GM23338 (cell line): Measurements from ENCODE around the gene MED13. TPM values are rescaled to one million over a fixed set of nuclear protein-coding genes. Genes with fewer than 3 reads are reported as not detected.

Experiments used
- ATAC-seq: fragments of 200-7000 bp; cut with Tn5 transposase; 3 replicates; pipeline ENCODE4 v1.9.1; 2020
- DNase-seq: peaks from one replicate; pipeline ENCODE4 v3.0.0-alpha.2; 2015; ENCODE audit warnings: low spot score
- H2AFZ ChIP-seq: fragments of 200-600 bp; sonication (generic); 2 replicates; pipeline ENCODE4 v1.8.0; 2016; ENCODE audit warnings: antibody characterized with exemption, mild to moderate bottlenecking, moderate library complexity
- H3F3A ChIP-seq: fragments of 200-600 bp; sonication (generic); replicated peaks from 2 replicates; pipeline ENCODE4 v1.8.0; 2017; ENCODE audit warnings: antibody characterized with exemption, mixed run types, low read depth
- H3K27ac ChIP-seq: fragments of 200-600 bp; sonication (generic); 2 replicates; pipeline ENCODE4 v1.6.1; 2016; ENCODE audit warnings: low read depth
- H3K27me3 ChIP-seq: fragments of 200-600 bp; sonication (generic); 2 replicates; pipeline ENCODE4 v1.8.0; 2016; ENCODE audit warnings: mild to moderate bottlenecking, mixed run types, moderate library complexity; ENCODE audit not compliant: insufficient read depth
- H3K36me3 ChIP-seq: fragments of 200-600 bp; sonication (generic); 2 replicates; pipeline ENCODE4 v1.8.0; 2016; ENCODE audit warnings: mild to moderate bottlenecking; ENCODE audit not compliant: insufficient read depth
- H3K4me1 ChIP-seq: fragments of 200-600 bp; sonication (generic); 2 replicates; pipeline ENCODE4 v1.8.0; 2016; ENCODE audit warnings: mild to moderate bottlenecking, moderate library complexity; ENCODE audit not compliant: insufficient read depth
- H3K4me2 ChIP-seq: fragments of 200-600 bp; sonication (generic); 2 replicates; pipeline ENCODE4 v1.7.1; 2017; ENCODE audit warnings: mixed run types
- H3K4me3 ChIP-seq: fragments of 200-600 bp; sonication (generic); 2 replicates; pipeline ENCODE4 v1.6.1; 2016; ENCODE audit warnings: mixed run types
- H3K79me2 ChIP-seq: fragments of 200-600 bp; sonication (generic); replicated peaks from 2 replicates; pipeline ENCODE4 v1.8.0; 2017; ENCODE audit warnings: mild to moderate bottlenecking; ENCODE audit not compliant: insufficient read depth
- H3K9me2 ChIP-seq: fragments of 200-600 bp; sonication (generic); 2 replicates; pipeline ENCODE4 v1.8.0; 2017; ENCODE audit not compliant: insufficient read depth
- H4K20me1 ChIP-seq: fragments of 200-600 bp; sonication (generic); replicated peaks from 2 replicates; pipeline ENCODE4 v1.8.0; 2017; ENCODE audit warnings: mild to moderate bottlenecking; ENCODE audit not compliant: insufficient read depth
- H3K27ac Mint-ChIP-seq: 2 replicates; pipeline ENCODE4 v1.8.0; 2020; ENCODE audit warnings: inconsistent platforms, mild to moderate bottlenecking, moderate library complexity, mixed read lengths
- H3K27me3 Mint-ChIP-seq: 3 replicates; pipeline ENCODE4 v1.8.0; 2022; ENCODE audit warnings: low read depth, mild to moderate bottlenecking, moderate library complexity, mixed read lengths, inconsistent platforms; ENCODE audit not compliant: insufficient read depth, poor library complexity
- H3K36me3 Mint-ChIP-seq: 3 replicates; pipeline ENCODE4 v1.8.0; 2021; ENCODE audit warnings: low read depth, mild to moderate bottlenecking, inconsistent platforms, moderate library complexity, mixed read lengths
- H3K4me1 Mint-ChIP-seq: 3 replicates; pipeline ENCODE4 v1.8.0; 2020; ENCODE audit warnings: mild to moderate bottlenecking, inconsistent platforms, mixed read lengths
- H3K4me3 Mint-ChIP-seq: 3 replicates; pipeline ENCODE4 v1.8.0; 2021; ENCODE audit warnings: moderate library complexity, mild to moderate bottlenecking, inconsistent platforms, mixed read lengths
- H3K9me3 Mint-ChIP-seq: 3 replicates; pipeline ENCODE4 v1.8.0; 2020; ENCODE audit warnings: moderate library complexity, mild to moderate bottlenecking, inconsistent platforms, mixed read lengths
- CREB1 ChIP-seq: fragments of 250-450 bp; sonication (Bioruptor Pico); IDR thresholded peaks from 2 replicates; pipeline ENCODE4 v1.5.0; 2020; ENCODE audit warnings: low read depth, mild to moderate bottlenecking, moderate library complexity
- EZH2 ChIP-seq: fragments of 200-600 bp; sonication (generic); IDR thresholded peaks from one replicate; pipeline ENCODE4 v1.8.0; 2017; ENCODE audit warnings: antibody characterized with exemption, mild to moderate bottlenecking, low read depth; ENCODE audit not compliant: unreplicated experiment
- EZH2phosphoT487 ChIP-seq: fragments of 200-600 bp; sonication (generic); IDR thresholded peaks from one replicate; pipeline ENCODE4 v1.8.1; 2018; ENCODE audit warnings: antibody characterized with exemption; ENCODE audit not compliant: unreplicated experiment
- NANOG ChIP-seq: IDR thresholded peaks from 2 replicates; pipeline ENCODE4 v1.6.1; 2016; ENCODE audit warnings: antibody characterized with exemption, borderline replicate concordance
- POLR2AphosphoS5 ChIP-seq: IDR thresholded peaks from 2 replicates; pipeline ENCODE4 v1.6.1; 2016; ENCODE audit warnings: antibody characterized with exemption, low read depth
- STAT1 ChIP-seq: IDR thresholded peaks from one replicate; pipeline ENCODE4 v1.6.1; 2016; ENCODE audit warnings: antibody characterized with exemption; ENCODE audit not compliant: unreplicated experiment
- ZNF331 ChIP-seq: fragments of 250-450 bp; sonication (Bioruptor Pico); IDR thresholded peaks from 2 replicates; pipeline ENCODE4 v1.5.0; 2020; ENCODE audit warnings: low read depth, mild to moderate bottlenecking, moderate library complexity
- polyA plus RNA-seq: library from polyadenylated mRNA; unstranded; fragments of >200 nt; fragmentation: Nextera tagmentation; extraction: Ambion mirVana; gene quantifications from 2 replicates; pipeline ENCODE4 v1.2.1, GENCODE V29; 2016
- total RNA-seq: library from RNA; depleted of rRNA; stranded (reverse); fragments of >200 nt; shearing (Covaris generic); gene quantifications from 2 replicates; pipeline ENCODE4 v1.2.3, GENCODE V29; 2014
- TF ChIP-seq, protein P1 (sequence below): IDR thresholded peaks from 2 replicates; pipeline ENCODE4 v1.6.1; 2016; ENCODE audit warnings: antibody characterized with exemption
- TF ChIP-seq, protein P2 (sequence below), 2 experiments: fragments of 200-600 bp in 1 of 2; sonication (generic) in 1 of 2; conservative IDR thresholded peaks; 2 replicates each; pipeline versions ENCODE4 v1.5.1 to v1.6.1; 2016 to 2017; ENCODE audit warnings: antibody characterized with exemption in 2 of 2, low read depth in 2 of 2, mild to moderate bottlenecking in 2 of 2, moderate library complexity in 1 of 2
- TF ChIP-seq, protein P3 (sequence below): fragments of 250-450 bp; sonication (Bioruptor Pico); IDR thresholded peaks from 2 replicates; pipeline ENCODE4 v1.5.0; 2020; ENCODE audit warnings: mild to moderate bottlenecking, moderate library complexity

Gene MED13
- total and polyA plus RNA-seq, 2 experiments from 2014 or later = 13.0 to 45.8 TPM

DNA sequence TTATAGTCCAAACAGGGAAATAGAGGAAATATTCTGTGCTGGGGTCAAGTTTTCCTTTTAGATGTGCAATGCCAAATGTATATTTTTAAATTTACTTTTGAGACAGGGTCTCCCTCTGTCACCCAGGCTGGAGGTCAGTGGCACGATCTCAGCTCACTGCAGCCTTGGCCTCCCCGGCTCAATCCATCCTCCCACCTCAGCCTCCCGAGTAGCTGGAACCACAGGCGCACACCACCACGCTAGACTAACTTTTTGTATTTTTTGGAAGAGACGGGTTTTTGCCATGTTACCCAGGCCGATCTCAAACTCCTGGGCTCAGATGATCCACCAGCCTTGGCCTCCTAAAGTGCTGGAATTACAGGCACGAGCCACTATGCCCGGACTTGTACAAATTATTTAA lies 25.8 kb upstream of the MED13 start:
- DNase-seq (no peak), ATAC-seq (no peak)
- TF ChIP-seq STAT1 (no peak), EZH2 (no peak), ZNF331 (CRISPR knock-in tag) (no peak), CREB1 (no peak), NANOG (no peak), EZH2phosphoT487 (no peak), POLR2AphosphoS5 (no peak)
- TF ChIP-seq, protein P1, sequence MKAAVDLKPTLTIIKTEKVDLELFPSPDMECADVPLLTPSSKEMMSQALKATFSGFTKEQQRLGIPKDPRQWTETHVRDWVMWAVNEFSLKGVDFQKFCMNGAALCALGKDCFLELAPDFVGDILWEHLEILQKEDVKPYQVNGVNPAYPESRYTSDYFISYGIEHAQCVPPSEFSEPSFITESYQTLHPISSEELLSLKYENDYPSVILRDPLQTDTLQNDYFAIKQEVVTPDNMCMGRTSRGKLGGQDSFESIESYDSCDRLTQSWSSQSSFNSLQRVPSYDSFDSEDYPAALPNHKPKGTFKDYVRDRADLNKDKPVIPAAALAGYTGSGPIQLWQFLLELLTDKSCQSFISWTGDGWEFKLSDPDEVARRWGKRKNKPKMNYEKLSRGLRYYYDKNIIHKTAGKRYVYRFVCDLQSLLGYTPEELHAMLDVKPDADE = no peak
- TF ChIP-seq, protein P2, sequence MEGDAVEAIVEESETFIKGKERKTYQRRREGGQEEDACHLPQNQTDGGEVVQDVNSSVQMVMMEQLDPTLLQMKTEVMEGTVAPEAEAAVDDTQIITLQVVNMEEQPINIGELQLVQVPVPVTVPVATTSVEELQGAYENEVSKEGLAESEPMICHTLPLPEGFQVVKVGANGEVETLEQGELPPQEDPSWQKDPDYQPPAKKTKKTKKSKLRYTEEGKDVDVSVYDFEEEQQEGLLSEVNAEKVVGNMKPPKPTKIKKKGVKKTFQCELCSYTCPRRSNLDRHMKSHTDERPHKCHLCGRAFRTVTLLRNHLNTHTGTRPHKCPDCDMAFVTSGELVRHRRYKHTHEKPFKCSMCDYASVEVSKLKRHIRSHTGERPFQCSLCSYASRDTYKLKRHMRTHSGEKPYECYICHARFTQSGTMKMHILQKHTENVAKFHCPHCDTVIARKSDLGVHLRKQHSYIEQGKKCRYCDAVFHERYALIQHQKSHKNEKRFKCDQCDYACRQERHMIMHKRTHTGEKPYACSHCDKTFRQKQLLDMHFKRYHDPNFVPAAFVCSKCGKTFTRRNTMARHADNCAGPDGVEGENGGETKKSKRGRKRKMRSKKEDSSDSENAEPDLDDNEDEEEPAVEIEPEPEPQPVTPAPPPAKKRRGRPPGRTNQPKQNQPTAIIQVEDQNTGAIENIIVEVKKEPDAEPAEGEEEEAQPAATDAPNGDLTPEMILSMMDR (conservative IDR thresholded peaks at IDR 0.05; ENCODE audit: low read depth in 2 of 2) = no peak
- TF ChIP-seq, protein P3, sequence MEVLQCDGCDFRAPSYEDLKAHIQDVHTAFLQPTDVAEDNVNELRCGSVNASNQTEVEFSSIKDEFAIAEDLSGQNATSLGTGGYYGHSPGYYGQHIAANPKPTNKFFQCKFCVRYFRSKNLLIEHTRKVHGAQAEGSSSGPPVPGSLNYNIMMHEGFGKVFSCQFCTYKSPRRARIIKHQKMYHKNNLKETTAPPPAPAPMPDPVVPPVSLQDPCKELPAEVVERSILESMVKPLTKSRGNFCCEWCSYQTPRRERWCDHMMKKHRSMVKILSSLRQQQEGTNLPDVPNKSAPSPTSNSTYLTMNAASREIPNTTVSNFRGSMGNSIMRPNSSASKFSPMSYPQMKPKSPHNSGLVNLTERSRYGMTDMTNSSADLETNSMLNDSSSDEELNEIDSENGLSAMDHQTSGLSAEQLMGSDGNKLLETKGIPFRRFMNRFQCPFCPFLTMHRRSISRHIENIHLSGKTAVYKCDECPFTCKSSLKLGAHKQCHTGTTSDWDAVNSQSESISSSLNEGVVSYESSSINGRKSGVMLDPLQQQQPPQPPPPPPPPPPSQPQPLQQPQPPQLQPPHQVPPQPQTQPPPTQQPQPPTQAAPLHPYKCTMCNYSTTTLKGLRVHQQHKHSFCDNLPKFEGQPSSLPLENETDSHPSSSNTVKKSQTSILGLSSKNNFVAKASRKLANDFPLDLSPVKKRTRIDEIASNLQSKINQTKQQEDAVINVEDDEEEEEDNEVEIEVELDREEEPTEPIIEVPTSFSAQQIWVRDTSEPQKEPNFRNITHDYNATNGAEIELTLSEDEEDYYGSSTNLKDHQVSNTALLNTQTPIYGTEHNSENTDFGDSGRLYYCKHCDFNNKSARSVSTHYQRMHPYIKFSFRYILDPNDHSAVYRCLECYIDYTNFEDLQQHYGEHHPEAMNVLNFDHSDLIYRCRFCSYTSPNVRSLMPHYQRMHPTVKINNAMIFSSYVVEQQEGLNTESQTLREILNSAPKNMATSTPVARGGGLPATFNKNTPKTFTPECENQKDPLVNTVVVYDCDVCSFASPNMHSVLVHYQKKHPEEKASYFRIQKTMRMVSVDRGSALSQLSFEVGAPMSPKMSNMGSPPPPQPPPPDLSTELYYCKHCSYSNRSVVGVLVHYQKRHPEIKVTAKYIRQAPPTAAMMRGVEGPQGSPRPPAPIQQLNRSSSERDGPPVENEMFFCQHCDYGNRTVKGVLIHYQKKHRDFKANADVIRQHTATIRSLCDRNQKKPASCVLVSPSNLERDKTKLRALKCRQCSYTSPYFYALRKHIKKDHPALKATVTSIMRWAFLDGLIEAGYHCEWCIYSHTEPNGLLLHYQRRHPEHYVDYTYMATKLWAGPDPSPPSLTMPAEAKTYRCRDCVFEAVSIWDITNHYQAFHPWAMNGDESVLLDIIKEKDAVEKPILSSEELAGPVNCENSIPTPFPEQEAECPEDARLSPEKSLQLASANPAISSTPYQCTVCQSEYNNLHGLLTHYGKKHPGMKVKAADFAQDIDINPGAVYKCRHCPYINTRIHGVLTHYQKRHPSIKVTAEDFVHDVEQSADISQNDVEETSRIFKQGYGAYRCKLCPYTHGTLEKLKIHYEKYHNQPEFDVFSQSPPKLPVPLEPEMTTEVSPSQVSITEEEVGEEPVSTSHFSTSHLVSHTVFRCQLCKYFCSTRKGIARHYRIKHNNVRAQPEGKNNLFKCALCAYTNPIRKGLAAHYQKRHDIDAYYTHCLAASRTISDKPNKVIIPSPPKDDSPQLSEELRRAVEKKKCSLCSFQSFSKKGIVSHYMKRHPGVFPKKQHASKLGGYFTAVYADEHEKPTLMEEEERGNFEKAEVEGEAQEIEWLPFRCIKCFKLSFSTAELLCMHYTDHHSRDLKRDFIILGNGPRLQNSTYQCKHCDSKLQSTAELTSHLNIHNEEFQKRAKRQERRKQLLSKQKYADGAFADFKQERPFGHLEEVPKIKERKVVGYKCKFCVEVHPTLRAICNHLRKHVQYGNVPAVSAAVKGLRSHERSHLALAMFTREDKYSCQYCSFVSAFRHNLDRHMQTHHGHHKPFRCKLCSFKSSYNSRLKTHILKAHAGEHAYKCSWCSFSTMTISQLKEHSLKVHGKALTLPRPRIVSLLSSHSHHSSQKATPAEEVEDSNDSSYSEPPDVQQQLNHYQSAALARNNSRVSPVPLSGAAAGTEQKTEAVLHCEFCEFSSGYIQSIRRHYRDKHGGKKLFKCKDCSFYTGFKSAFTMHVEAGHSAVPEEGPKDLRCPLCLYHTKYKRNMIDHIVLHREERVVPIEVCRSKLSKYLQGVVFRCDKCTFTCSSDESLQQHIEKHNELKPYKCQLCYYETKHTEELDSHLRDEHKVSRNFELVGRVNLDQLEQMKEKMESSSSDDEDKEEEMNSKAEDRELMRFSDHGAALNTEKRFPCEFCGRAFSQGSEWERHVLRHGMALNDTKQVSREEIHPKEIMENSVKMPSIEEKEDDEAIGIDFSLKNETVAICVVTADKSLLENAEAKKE (CRISPR knock-in tag) = no peak
- Histone ChIP-seq H3K4me1 (no peaks in the 10 kb centered on the region), H2AFZ (no peak overlapping the region), H3F3A (no peaks in the 10 kb centered on the region), H3K36me3 (no peaks in the 10 kb centered on the region), H4K20me1 (no peaks in the 10 kb centered on the region), H3K4me2 (no peak overlapping the region), H3K27ac (no peak overlapping the region), H3K9me2 (0 out of 2 replicates have a peak, but pooled peaks cover 3% of the 10 kb centered on the region), H3K27me3 (no peaks in the 10 kb centered on the region), H3K79me2 (no peaks in the 10 kb centered on the region), H3K4me3 (no peak overlapping the region)
- Mint-ChIP-seq H3K9me3 (no peaks in the 10 kb centered on the region), H3K27me3 (no peaks in the 10 kb centered on the region), H3K4me3 (no peak overlapping the region), H3K27ac (no peak overlapping the region), H3K4me1 (no peaks in the 10 kb centered on the region), H3K36me3 (no peaks in the 10 kb centered on the region)
